H1 (cell line): ENCODE measurements around the gene EIPR1. TPM values are rescaled to one million over a fixed set of nuclear protein-coding genes. Genes with fewer than 3 reads are reported as not detected.

ENCODE experiments used
- SAP30 ChIP-seq: fragments of 300-600 bp; sonication (generic); IDR thresholded peaks from 2 replicates; pipeline ENCODE4 v1.7.1; 2012; ENCODE audit warnings: low read length, moderate library complexity, mild to moderate bottlenecking, inconsistent platforms; ENCODE audit not compliant: insufficient read depth, insufficient replicate concordance
- polyA plus RNA-seq, 7 experiments: library from polyadenylated mRNA; depleted of rRNA in 3 of 7; stranded (reverse) in 5 of 7; unstranded in 2 of 7; fragments of >200 nt in 5 of 7; fragments of 200-250 nt in 2 of 7; gene quantifications; 1 replicate in 5 of 7; 2 replicates in 1 of 7; 4 replicates in 1 of 7; pipeline versions ENCODE4 v1.2.1 to v1.2.3, GENCODE V29; 2011 to 2013; ENCODE audit warnings: missing spikeins in 2 of 7, mixed read lengths in 2 of 7
- total RNA-seq: library from RNA; stranded (reverse); fragmentation: NEBNext Ultra II Directional; extraction: Animal tissue kit (Norgen Biotek cat#: 25700); gene quantifications from 2 replicates; pipeline ENCODE4 v1.2.1, GENCODE V29; 2021

The EIPR1 gene
- total and polyA plus RNA-seq, 2 of the 8 experiments (the other 6 are each of a cell fraction or from before 2014, with no cell fraction given), result 26.3 to 56.4 TPM

GRCh38 chr2:3265471-3265870 lies 112.1 kb downstream of the EIPR1 start (continued):
- TF ChIP-seq SAP30, result no peak
